ENCODE data around the gene STOX2. TPM values are rescaled to one million over a fixed set of nuclear protein-coding genes. Genes with fewer than 3 reads are reported as not detected.

STOX2 gene
- total and polyA plus RNA-seq, 2 of the 13 experiments (the other 11 are each of a cell fraction or from before 2014, with no cell fraction given) = 0.01 to 0.15 TPM

DNA sequence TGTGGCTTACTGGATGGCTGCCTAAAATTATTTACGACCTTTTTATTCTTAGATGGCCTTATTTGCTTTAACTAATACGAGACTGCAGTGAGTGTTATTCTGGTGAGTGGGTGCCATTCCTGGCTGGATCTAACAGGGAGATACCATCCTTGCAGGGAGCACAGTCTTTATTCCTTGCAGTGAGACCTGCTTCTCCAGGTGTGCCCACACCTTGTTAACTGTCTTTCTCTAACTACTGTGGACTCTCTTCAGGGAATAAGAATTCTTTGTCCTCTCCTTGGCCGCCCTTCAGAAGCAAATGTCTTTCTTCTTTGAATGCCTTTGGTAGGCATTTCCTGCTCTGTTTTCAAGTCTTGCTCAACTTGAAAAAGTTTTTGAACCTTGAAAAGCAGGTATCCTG, 34.1 kb upstream of the STOX2 start:
- DNase-seq (ENCODE audit: low spot score) (no peak), ATAC-seq (no peak), FAIRE-seq (no peak)
- no TSS peak for BruUV-seq (replicated peaks)
- no peaks in the 10 kb centered on the region for H3K79me2 ChIP-seq (ENCODE audit: insufficient read depth, low read length)
- peaks cover 1 to 8% of the 10 kb centered on the region in 2 experiments; a peak in 2 of 5 replicates for H3K27me3 ChIP-seq (ENCODE audit: control insufficient read depth in 1 of 2, insufficient read depth in 2 of 2, low read length in 2 of 2)
- no peaks in the 10 kb centered on the region for H3K4me1 ChIP-seq (ENCODE audit: insufficient read depth, low read length)
- in situ Hi-C loops (cut with HindIII; ENCODE audit: extremely low pct_ligation_motif_present, low pct_unique_long_range_greater_than_20kb) = no loop called here
- H2AFZ ChIP-seq (ENCODE audit: low read length) = no peak overlapping the region
- intact Hi-C loops (cut with micrococcal nuclease; ENCODE audit: unreplicated experiment) = no loop called here
- no peak overlapping the region for H3K4me3 ChIP-seq (replicated peaks in 1 of 3; ENCODE audit: insufficient read depth in 1 of 3, low read depth in 2 of 3, low read length in 3 of 3)
- H3K4me2 ChIP-seq (ENCODE audit: low read depth, low read length) = no peak overlapping the region
- no peaks in the 10 kb centered on the region for H3K36me3 ChIP-seq (replicated peaks in 1 of 2; ENCODE audit: control insufficient read depth in 1 of 2, insufficient read depth in 2 of 2, low read length in 2 of 2)
- H3K9ac ChIP-seq (ENCODE audit: insufficient read depth, low read depth, low read length) = no peak overlapping the region
- POLR2A ChIA-PET = no interaction called here
- H3K27ac ChIP-seq (ENCODE audit: extremely low read length, insufficient read depth, low read length) = no peak overlapping the region
- no peaks in the 10 kb centered on the region for H3K9me3 ChIP-seq (ENCODE audit: low read length)
- H4K20me1 ChIP-seq (ENCODE audit: insufficient read depth, low read length) = no peaks in the 10 kb centered on the region
- CTCF ChIA-PET (ENCODE audit: low intra/inter-chr PET ratio, low total read pairs) = no interaction called here
- 23% methylated on average over 3 of the region's 3 CpGs for whole genome bisulfite sequencing (ENCODE audit: low lambda C conversion rate)
- TF ChIP-seq DMTF1 (CRISPR knock-in tag; IDR thresholded peaks at IDR 0.05) (no peak), FOXO1 (CRISPR knock-in tag; IDR thresholded peaks at IDR 0.05) (no peak), SUZ12 (IDR thresholded peaks at IDR 0.05; ENCODE audit: low read depth, low read length) (no peak), RXRA (CRISPR knock-in tag; IDR thresholded peaks at IDR 0.05) (no peak), ZSCAN29 (CRISPR knock-in tag; conservative IDR thresholded peaks at IDR 0.05) (no peak), GMEB1 (CRISPR knock-in tag; IDR thresholded peaks at IDR 0.05; ENCODE audit: borderline replicate concordance) (no peak)
- TF ChIP-seq, protein P1, sequence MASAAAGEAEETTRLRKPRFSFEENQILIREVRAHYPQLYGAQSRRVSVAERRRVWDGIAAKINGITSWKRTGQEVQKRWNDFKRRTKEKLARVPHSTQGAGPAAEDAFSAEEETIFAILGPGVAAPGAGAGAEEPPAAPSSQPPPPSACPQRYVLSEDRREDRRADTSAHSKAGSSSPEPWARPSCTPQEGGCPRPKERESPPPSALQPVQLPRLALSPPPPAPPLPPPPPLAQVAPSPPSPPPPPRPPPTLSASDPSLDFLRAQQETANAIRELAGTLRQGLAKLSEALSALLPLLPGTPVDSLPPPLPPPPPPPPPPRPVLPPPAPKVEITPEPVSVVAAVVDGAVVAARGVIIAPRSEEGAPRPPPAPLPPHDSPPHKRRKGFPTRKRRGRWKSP (CRISPR knock-in tag; IDR thresholded peaks at IDR 0.05) = no peak
- TF ChIP-seq, protein P2, sequence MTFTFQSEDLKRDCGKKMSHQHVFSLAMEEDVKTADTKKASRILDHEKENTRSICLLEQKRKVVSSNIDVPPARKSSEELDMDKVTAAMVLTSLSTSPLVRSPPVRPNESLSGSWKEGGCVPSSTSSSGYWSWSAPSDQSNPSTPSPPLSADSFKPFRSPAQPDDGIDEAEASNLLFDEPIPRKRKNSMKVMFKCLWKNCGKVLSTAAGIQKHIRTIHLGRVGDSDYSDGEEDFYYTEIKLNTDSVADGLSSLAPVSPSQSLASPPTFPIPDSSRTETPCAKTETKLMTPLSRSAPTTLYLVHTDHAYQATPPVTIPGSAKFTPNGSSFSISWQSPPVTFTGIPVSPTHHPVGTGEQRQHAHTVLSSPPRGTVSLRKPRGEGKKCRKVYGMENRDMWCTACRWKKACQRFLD (CRISPR knock-in tag; IDR thresholded peaks at IDR 0.05; ENCODE audit: borderline replicate concordance) = no peak
